GM21723 (cell line): Measurements from ENCODE around the gene CEP128.
A peak's percentile ranks its signal among the peaks of the same experiment; 100 is the strongest.

ENCODE experiments used
- ATAC-seq: cut with Tn5 transposase; IDR thresholded peaks from one replicate; pipeline ENCODE4 v1.9.1; 2021; ENCODE audit warnings: mild to moderate bottlenecking, moderate library complexity; ENCODE audit not compliant: unreplicated experiment

Gene CEP128

DNA sequence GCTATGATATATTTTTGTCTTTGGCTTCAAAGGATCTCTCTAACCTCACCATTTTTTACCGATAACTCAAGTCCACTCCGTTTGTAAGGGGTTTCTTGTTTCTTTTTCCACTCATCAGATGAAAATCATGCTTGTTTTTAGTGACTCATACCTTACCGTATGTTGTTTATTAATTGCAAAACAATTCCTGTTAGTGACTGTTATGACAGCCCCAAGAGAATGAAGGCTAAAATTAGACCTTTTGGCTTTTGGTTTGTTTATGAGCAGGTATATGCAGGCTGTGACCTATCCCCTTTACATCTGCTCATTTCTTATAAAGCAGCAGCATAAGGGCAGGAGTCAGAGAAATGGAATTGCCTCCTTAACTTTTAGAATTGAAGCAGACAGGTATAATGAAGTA is 319.8 kb downstream of the CEP128 start:
- ATAC-seq, result no peak

DNA sequence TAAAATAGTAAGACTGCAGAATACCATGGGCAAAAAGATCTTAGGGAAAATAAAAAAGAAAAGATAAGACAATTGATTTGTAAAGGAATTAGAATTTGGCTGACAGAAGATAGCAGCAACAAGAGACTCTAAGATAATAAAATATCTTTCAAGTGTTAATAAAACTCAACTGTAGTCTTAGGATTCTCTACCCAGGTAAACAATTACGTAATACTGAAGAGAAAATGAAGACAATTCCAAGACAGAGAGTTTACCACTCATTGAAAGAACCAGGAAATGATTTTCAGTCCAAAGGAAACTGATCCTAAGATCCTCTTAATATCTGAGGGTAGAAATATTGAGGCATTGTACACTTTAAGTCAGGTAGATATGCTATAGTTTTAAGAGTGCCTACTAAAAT is 321.1 kb downstream of the CEP128 start:
- no peak for ATAC-seq

DNA sequence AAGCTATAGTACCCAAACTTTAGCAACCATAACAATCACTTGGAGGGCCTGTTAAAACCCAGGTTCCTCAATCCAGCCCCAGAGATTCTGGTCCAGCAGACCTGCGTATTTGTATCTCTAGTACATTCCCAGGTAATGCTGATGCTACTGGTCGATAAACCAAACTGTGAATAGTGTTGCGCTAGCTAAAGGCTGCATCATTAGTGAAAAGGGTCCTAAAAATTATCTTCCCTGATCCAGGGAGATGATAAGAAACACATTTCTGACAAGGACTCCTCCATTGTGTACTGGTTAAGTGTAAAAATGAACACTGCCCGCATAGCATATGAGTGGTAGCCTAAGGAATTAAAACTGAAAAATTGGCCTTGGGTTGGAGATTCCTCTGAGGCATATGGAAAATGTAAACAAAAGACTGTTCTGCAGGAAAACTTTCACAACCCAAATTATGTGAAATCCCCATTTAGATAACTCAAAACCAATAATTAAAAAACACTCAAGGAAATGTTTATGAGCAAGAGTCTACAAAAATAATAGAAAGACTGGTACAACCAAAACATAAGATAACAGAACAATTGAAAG is 322.7 kb downstream of the CEP128 start:
- no peak for ATAC-seq

DNA sequence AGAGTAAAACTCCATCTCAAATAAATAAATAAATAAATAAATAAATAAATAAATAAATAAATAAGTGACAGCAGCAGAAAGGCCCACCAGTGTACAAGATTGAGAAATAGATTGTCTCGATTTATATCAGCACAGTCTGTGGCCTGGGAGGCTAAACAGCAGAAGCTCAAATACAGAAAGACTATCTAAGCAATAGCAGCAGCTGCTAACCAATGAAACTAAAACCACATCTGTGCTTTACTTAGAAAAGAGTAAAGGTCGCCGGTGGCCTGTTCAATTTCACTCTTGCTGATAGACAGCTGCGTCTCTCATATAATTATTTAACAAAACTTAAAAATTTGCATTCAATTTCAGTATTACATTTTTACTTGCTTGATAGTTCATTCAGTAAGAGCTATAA is 325.7 kb downstream of the CEP128 start:
- peak; percentile 90 for ATAC-seq

DNA sequence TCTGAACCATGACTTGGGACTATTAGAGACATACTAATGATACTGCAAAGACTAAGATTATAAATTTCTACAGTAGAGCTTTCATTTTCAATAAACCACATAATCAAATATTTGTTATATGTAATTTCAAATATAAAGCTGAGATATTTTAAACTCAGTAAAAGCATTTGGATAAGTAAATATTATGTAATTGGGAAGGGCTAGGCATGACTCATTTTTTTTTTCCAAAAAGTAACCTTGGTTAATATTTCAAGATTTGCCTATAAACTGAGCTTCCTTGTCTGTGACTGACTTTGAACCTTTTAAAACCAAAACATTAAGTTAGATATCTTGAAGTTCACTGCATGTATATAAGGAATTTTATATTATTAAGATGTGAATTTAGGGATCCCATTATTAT is 332.5 kb downstream of the CEP128 start:
- ATAC-seq, result no peak

DNA sequence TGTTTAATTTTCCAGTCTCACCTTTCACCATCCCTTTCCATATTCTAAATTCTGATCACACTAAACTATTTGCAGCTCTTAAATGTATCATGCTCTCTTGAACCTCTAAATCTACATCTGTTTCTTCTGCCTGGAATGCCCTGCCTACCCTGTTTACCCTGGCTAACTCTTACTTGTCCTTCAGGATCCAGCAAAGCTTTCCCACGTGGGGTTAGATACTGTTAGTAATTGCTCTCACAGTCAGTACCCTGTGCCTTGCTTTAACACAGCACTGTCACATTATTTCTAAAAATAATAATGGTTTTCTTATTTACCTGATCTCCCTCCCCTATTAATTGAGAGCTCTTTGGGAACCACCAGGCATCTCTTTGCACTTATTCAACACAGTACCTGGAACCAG is 333.0 kb downstream of the CEP128 start:
- no peak for ATAC-seq

DNA sequence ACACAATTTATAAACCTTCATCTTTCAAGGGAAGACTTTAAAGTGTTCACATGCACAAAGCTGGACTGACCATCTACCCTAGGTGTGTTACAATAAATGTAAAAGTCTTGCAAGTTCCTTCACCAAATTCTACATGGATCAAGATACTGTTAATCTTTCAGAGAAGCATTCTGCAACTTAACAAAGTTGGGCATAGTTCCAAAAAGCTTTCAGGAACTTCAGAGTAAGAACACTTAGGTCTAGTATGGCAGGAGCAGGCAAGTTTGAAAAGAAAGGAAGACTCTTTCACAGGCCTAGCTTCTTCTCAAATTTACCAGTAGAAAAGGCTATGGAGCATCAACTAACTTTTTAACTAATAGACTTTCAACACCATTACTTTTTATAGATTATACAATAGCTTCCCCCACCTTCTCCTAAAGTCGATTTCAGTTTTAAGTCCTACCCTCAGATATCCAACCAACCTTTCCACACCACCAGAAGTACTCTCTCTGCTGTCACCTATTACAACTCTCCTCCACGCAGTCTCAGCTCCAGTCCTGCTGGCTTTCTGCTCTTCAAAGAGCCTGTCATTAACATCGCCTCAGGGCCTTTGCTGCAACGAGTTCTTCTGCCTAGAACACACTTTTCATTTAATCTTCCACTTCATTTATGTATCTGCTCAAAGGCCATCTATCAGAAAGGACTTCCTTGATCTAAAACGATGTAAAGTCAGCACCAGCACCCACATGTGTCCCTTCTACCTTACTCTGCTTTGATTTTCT is 333.9 kb downstream of the CEP128 start:
- ATAC-seq, result no peak

DNA sequence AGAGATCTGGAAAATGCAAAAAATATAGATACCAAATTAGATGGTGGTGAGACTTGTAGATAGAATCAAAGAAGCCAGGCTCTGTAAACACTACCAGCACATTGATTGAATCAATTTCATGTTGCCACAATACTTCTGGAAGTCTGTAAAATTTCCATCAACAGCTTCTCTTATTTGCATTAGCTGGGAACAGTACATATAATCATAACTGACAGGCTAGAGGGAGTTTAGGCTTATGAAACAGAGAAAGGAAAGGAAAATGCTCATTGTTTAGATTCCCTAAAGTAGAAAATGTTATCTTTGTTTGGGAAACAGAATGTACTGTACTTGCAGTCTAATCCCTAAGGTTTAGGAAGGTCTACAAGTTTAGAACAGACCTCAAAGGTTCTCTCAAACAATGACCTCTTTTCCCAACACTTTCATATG is 335.2 kb downstream of the CEP128 start:
- ATAC-seq, result no peak

DNA sequence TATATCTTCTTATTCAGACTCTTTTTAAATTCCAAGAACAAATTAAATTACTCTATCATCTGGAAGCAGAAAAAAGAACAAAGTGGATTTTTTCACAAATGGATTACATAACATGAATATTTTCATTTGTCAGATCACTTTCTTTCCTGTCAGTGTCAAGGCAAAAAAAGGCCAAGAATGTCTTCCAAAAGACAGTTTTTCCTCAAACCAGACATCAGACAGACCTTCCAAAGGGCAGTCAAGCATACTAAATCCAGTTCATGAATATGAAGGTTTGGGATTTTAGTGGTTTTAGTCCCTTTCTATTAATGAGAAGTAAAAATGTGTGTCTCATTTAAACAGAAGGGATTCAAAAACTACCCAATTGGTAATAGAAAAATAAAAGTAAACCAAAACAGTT is 336.0 kb downstream of the CEP128 start:
- no peak for ATAC-seq

DNA sequence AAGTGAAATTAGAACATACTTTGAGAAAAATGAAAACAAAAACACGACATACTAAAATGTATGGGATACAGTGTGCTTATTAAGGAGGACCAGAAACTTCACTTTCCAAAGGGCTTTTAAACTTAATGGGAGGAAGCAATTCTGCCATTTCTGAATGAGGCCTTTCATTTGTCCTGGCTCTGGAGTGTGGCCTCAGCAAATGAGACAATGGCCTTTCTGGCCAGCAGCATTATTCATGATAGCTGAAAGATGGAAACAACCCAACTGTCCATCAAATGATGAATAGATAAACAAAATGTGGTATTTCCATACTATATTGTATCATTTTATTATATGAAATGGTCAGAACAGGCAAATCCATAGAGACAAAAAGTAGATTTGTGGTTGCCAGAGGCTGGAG is 338.6 kb downstream of the CEP128 start:
- no peak for ATAC-seq

DNA sequence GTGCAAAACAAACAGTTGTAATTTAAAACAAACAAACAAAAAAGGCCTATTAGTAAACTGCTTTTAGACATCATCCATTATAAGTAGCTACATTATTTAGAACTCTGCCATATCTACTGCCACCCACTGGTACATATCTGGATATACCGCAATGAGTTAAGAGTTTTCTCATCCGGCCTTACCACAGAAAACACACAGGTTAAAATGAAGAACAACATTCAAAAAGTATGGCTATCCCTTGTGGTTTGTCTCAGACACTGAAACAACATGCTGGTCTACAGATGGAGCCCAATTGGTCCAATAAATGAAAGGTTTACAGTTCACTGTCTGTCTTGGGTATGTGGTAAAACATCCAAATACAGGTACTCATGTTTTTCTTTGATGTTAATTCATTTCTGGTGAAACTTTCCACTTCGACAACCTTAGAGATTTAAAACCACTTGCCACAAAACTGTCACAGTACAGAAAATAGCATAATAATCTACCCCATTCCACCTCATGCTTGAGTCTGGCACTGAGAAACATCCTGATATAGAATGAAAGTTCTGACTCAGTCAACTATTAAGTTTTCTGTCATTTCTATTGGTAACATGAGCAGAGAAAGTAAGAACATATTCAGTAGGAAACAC is 354.3 kb downstream of the CEP128 start:
- peak; percentile 95 for ATAC-seq

DNA sequence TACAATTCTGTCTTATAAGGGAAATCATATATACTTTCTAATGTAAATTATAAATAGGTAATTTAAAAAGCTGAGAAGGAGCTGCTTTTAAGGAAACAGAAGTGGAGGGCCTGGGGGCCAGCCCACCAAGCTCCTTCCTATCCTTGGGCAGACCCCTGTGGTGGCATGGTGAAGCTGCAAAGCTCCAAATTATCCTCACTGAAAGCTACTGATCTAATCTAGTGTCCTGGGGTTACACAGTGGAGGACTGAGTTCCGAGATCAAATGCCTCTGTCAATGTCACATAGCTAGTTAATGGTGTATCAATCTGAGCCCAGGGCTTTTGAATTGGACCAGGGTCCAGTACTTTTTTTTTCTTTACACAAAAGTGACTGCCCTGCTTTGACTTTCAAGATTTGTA is 355.4 kb downstream of the CEP128 start:
- ATAC-seq, result no peak

DNA sequence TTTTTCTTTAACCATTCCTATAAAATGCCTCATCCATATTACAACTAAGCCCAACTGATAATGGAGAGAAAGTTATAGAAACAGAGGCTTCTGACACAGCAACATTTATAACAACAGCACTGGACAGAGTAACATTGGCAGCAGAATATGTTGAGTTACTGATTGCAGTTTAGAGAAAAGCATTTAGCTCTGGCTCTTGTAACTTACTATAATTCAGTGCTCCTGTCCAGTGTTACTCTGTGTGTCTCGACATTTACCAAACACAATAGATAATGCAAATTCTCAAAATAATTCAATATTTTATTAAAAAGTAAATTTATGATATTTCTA is 356.1 kb downstream of the CEP128 start:
- ATAC-seq, result no peak

DNA sequence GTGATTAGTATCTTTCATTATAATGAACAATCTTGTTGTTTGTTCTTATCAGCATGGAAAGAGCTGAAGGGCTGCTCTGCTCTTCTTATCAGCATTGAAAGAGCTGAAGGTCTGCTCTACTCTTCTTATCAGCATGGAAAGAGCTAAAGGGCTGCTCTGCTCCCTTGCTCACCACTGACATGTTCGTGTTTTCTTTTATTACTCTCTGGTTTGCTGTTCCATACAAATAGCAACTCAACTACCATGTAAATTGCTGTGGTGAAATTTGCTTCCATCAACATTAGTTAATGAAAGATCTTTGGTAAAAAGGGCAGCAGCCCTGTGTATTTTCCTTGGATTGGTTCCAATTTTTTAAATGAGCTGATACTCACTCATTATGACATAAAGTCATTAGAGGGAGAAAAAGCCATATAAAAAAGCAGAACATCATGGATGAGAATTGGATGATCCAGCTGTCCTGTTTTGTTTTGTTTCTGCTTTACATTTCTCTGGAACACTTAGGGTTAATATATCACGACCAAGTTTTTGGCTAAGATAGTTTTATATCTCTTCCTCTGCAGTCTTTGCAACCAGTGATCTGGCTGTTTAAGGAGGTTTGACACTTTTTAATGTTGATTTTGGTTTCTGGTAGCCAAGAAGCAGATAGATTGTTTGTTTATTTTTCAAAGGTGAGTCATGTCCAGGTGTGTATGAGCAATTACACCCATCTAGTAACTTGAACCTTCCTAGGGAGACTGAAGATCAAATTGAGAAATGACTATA is 356.6 kb downstream of the CEP128 start:
- no peak for ATAC-seq

DNA sequence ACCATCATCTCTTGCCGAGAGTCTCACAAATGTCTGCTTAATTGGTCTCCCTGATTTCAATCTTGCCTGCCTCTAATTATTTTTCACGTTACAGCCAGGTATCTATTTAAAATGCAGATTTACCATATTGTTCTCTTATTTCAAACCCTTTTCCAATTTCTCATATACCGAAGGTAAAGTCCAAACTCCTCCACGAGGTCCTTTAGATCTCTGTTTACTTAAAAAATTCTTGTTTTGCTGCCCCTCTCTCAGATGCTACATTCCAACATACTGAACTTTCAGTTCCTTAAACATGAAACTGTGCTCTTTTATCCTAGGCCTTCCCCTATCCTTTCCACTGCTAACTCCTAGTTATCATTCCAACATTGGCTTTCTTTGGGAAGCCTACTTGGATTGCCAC is 363.9 kb downstream of the CEP128 start:
- no peak for ATAC-seq

DNA sequence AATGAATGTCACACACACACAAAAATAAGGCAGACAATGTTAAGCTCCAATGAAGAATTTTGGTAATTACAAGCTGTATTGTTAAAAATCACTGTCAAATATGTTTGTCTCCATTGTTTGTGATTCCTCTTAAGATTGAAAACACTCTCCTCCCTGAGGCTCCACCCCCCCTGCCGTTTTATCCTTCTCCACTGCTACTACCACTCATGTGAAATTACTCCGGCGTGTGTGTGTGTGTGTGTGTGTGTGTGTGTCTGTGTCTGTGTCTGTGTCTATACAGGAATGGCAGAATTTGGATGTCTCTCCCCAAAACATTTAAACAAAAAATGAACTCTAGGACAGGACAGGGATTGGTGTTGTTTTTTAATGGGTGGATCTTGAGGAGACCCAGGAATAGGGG is 365.1 kb downstream of the CEP128 start:
- no peak for ATAC-seq

DNA sequence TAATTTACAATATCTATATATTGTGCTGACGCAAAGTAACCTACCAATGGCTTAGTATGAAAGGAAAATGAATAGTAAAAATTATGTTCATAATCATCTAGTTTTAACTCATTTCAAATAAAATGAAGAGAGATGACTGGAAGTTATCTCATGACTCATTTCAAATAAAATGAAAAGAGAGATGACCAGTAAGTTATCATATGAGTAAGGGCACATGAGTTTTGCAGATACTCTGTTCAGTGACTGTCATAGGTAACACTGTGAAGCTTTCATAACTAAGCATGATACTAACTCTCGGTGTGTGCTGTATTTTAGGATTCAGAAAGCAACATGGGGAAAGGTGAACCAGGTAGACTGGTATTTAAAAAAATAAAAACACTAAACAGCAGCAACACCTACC is 365.8 kb downstream of the CEP128 start:
- ATAC-seq, result no peak

DNA sequence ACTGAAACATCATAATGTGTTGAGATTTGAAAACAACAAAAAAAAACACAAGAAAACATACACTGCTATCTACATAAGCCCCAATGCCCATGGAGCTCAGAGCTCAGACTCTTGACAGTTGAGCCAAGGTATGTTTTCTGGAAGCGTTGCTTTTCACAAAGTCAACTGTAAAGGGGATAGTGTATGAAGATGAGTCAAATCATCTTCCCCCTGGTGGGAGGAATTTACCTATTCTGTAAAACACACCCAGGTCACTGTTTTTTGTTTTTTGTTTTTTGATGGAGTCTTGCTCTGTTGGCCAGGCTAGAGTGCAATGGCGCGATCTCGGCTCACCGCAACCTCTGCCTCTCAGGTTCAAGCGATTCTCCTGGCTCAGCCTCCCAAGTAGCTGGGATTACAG is 368.9 kb downstream of the CEP128 start:
- no peak for ATAC-seq

DNA sequence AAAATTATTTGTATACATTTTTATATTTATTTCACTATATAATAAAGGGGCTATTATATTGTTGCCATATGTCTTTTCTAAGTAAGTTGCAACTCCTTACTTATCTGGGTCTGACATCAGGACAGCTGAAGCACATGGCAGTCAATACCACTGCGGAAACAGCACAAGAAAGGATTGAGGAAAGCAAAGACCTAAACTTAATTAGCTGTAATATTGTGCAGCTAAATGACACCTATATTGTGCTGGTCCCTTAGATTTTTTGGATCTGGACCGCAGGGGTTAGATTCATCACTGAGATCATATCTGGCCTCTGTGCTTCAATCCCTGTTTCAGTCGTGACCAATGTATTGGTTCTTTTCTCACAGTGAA is 370.6 kb downstream of the CEP128 start:
- no peak for ATAC-seq

DNA sequence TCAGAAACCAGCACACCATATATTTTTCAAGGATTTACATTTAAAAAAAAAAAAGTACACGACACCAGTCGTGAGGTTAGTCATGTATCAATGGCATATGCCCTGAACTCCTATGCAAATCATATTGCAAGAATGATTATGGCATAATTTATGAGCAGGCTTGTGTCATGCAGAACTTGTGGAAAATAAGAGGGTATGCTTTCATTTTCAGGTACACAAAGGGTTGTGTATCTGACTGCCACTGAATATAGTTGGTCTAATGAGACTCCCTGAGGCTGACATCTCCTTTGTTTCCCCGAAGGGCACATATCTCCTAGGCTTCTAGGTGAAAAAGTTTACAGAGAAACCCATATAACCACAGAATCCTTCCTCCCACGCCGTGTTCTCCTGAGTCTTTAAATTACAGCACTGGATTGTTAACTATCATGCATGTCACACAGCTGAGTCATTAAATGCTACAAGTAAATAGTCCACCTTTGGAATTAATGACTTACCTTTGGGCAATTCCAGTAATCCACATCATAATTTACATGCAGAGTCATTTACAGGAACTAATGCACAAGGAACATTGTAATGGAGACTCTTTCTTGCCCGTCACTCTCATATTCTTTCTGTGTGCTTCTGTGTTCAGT is 373.5 kb downstream of the CEP128 start:
- no peak for ATAC-seq

DNA sequence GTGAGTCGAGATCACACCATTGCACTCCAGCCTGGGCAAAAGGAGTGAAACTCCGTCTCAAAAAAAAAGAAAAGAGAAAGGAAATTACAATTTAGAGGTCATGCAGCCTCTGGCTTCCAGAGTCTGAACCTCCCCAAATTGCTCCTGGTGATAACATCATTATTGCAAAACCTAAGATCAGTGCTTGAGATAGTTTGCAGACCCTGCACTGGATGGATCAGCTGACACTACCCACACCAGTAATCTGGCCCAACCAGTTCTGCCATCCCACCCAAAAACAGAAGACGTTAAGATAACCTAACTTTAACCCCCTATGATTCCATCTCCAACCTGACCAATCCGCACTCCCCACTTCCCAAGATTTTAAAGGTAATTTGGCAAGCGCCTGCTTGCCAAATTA is 376.5 kb downstream of the CEP128 start:
- no peak for ATAC-seq
